Adrenal gland (tissue), 12 donors: ENCODE results near the gene STEAP3. TPM values are rescaled to one million over a fixed set of nuclear protein-coding genes. Genes with fewer than 3 reads are reported as not detected.

Experiments
- DNase-seq, 7 donors: peaks; one replicate each; pipeline ENCODE4 v3.0.0-alpha.2; 2019 to 2020
- H3K27ac ChIP-seq, 5 donors: fragments of 200-600 bp; sonication (generic) in 4 of 5; 1 replicate in 3 of 5; 2 replicates in 2 of 5; pipeline versions ENCODE4 v1.5.1 to v1.8.0; 2016 to 2020; ENCODE audit warnings: mild to moderate bottlenecking in 1 of 5
- H3K27me3 ChIP-seq: fragments of 200-600 bp; 2 replicates; pipeline ENCODE4 v1.8.0; 2021
- H3K36me3 ChIP-seq, 2 donors: fragments of 200-600 bp; replicated peaks in 1 of 2; 1 replicate in 1 of 2; 2 replicates in 1 of 2; pipeline versions ENCODE4 v1.5.1 to v1.8.0; 2018 to 2022
- H3K4me1 ChIP-seq, 2 donors: fragments of 200-600 bp; replicated peaks in 1 of 2; 1 replicate in 1 of 2; 2 replicates in 1 of 2; pipeline versions ENCODE4 v1.5.1 to v1.8.0; 2018 to 2021
- H3K4me3 ChIP-seq, 4 donors: fragments of 200-600 bp; sonication (generic) in 3 of 4; one replicate each; pipeline ENCODE4 v1.5.1; 2016 to 2018
- H3K9me3 ChIP-seq, 3 donors: fragments of 200-600 bp; sonication (generic) in 1 of 3; replicated peaks in 1 of 3; 1 replicate in 2 of 3; 2 replicates in 1 of 3; pipeline versions ENCODE4 v1.5.1 to v1.8.0; 2016 to 2021
- POLR2A ChIP-seq, 2 donors: fragments of 450-650 bp; IDR thresholded peaks; one replicate each; pipeline ENCODE4 v1.6.1; 2017; ENCODE audit warnings: antibody characterized with exemption in 2 of 2, mild to moderate bottlenecking in 2 of 2, moderate library complexity in 1 of 2
- WGBS, 4 donors: extraction: QIAGEN DNeasy Blood & Tissue Kit in 2 of 4; methylation state at CpG; one replicate each; pipeline versions ENCODE4 v1.1.5 to v1.1.7; 2013 to 2017; 5-methylcytosine and 5-hydroxymethylcytosine counted together
- intact Hi-C, 2 donors: fragments of 100-400 bp; cut with DNase I; formaldehyde crosslinking; loops; one replicate each; pipeline versions ENCODE4 v1.14.1 to v1.15.0; 2022 to 2023
- polyA plus RNA-seq, 3 donors: library from polyadenylated mRNA; stranded (reverse); fragments of 200-250 nt in 2 of 3; fragments of 350-450 nt in 1 of 3; fragmentation: Illumina TruSeq in 1 of 3; extraction: RNeasy Lipid Tissue Mini Kit (QIAGEN cat#74804) in 1 of 3; gene quantifications; one replicate each; pipeline ENCODE4 v1.2.3, GENCODE V29; 2013 to 2014
- total RNA-seq, 9 donors: library from RNA; depleted of rRNA in 4 of 9; stranded (reverse); fragments of >200 nt in 4 of 9; fragments of 120-200 nt in 1 of 9; fragmentation: NEBNext Ultra II Directional in 1 of 9; extraction: Animal tissue kit (Norgen Biotek cat#: 25700) in 1 of 9; gene quantifications; one replicate each; pipeline versions ENCODE4 v1.1.0 to v1.2.4, GENCODE V29; 2013 to 2023
- TF ChIP-seq, protein P1 (sequence below), 6 experiments: fragments of 450-650 bp in 4 of 6; fragments of 200-600 bp in 2 of 6; sonication (generic) in 1 of 6; IDR thresholded peaks; 1 replicate in 5 of 6; 2 replicates in 1 of 6; pipeline versions ENCODE4 v1.5.1 to v1.8.0; 2016 to 2021; ENCODE audit warnings: antibody characterized with exemption in 6 of 6, mild to moderate bottlenecking in 2 of 6, moderate library complexity in 1 of 6
- donor health status: healthy with polysubstance abuse.
- donor health status: Bipolar disorder and iron deficiency.
- donor health status: DM: yes; HTN: yes; CAD: no.
- donor health status: DM: no; HTN: no; CAD: no.
- donor health status: DM: no; HTN: no; CAD: no.
- donor health status: DM: yes; HTN: yes; CAD: no.

Gene STEAP3
- total and polyA plus RNA-seq, 12 donors, result 1.3 to 48.2 (median 6.9) TPM

DNA sequence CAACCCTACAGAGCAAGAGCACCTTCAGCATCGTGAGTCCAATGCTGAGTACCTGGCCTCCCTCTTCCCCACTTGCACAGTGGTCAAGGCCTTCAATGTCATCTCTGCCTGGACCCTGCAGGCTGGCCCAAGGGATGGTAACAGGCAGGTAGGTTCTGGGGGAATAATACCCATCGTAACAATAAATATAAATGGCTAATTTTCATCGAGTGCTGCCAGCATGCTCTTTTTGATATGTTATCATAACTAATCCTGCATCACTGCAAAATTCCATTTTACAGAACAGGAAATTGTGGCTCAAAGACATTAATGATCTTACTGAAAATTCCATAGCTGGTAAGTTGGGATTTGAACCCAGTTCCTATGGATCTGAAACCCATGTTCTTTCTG is 22.2 kb downstream of the STEAP3 start:
- 91 to 100% (median 97%) methylated on average over 3 of the region's 3 CpGs for WGBS, 4 donors
- intact Hi-C loops, result no loop called here

GRCh38 chr2:119246884-119247843 is 23.5 kb downstream of the STEAP3 start:
- WGBS, 4 donors, result 88 to 93% (median 91%) methylated on average over 11 to 24 of the region's 24 CpGs
- Histone ChIP-seq H3K27ac (no peak overlapping the region), H3K27me3 (no peaks in the 10 kb centered on the region), H3K36me3 (no peaks in the 10 kb centered on the region), H3K9me3 (no peaks in the 10 kb centered on the region), H3K4me1 (no peaks in the 10 kb centered on the region), H3K4me3 (no peak overlapping the region)
- TF ChIP-seq, protein P1, sequence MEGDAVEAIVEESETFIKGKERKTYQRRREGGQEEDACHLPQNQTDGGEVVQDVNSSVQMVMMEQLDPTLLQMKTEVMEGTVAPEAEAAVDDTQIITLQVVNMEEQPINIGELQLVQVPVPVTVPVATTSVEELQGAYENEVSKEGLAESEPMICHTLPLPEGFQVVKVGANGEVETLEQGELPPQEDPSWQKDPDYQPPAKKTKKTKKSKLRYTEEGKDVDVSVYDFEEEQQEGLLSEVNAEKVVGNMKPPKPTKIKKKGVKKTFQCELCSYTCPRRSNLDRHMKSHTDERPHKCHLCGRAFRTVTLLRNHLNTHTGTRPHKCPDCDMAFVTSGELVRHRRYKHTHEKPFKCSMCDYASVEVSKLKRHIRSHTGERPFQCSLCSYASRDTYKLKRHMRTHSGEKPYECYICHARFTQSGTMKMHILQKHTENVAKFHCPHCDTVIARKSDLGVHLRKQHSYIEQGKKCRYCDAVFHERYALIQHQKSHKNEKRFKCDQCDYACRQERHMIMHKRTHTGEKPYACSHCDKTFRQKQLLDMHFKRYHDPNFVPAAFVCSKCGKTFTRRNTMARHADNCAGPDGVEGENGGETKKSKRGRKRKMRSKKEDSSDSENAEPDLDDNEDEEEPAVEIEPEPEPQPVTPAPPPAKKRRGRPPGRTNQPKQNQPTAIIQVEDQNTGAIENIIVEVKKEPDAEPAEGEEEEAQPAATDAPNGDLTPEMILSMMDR (IDR thresholded peaks at IDR 0.05), result no peak
- no peak for TF ChIP-seq POLR2A (IDR thresholded peaks at IDR 0.05)
- no peak for DNase-seq
- intact Hi-C loops, result no loop called here

More for the DNA sequence above, 22.2 kb downstream of the STEAP3 start:
- no peaks in the 10 kb centered on the region for H3K36me3 ChIP-seq
- no peak for DNase-seq
- no peak overlapping the region for H3K27ac ChIP-seq
- H3K4me1 ChIP-seq, result peaks cover 2 to 4% of the 10 kb centered on the region in 2 donors
- no peaks in the 10 kb centered on the region for H3K27me3 ChIP-seq
- H3K9me3 ChIP-seq, result no peaks in the 10 kb centered on the region
- H3K4me3 ChIP-seq, result no peak overlapping the region
- TF ChIP-seq, protein P1 (IDR thresholded peaks at IDR 0.05), result no peak
- TF ChIP-seq POLR2A (IDR thresholded peaks at IDR 0.05), result no peak

- Histone ChIP-seq H3K27me3 (no peaks in the 10 kb centered on the region), H3K27ac (no peak overlapping the region), H3K4me3 (no peak overlapping the region), H3K4me1 (no peaks in the 10 kb centered on the region), H3K36me3 (no peaks in the 10 kb centered on the region), H3K9me3 (no peaks in the 10 kb centered on the region)
- TF ChIP-seq, protein P1 (IDR thresholded peaks at IDR 0.05), result no peak
- TF ChIP-seq POLR2A (IDR thresholded peaks at IDR 0.05), result no peak
- WGBS, 4 donors, result 96 to 97% (median 96%) methylated on average over 27 to 29 of the region's 29 CpGs
- intact Hi-C loops, result no loop called here
- DNase-seq, result no peak
Measured at GRCh38 chr2:119247844-119248271, 24.2 kb downstream of the STEAP3 start.

DNA sequence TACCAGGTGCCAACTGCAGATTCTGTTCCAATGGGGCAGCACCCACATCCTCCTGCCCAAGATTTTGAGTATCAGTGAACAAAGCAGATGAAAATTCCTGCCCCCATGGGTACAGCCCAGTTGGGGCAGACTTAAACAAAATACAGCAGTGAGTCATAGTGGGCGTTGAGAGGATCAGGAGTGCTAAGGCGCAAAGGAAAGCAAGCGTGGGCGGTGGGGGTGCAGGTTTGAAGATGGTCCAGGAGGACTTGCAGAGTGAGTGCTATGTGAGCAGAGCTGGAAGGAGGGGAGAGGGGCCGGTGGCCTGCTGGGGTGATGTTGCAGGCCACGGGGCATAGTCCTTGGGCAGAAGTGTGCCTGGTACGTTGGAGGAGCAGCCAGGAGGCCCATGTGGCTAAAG is 24.7 kb downstream of the STEAP3 start:
- H3K27ac ChIP-seq, result no peak overlapping the region
- intact Hi-C loops, result no loop called here
- H3K4me1 ChIP-seq, result no peaks in the 10 kb centered on the region
- no peak overlapping the region for H3K4me3 ChIP-seq
- TF ChIP-seq POLR2A (IDR thresholded peaks at IDR 0.05), result no peak
- TF ChIP-seq, protein P1 (IDR thresholded peaks at IDR 0.05), result no peak
- DNase-seq, result no peak
- no peaks in the 10 kb centered on the region for H3K9me3 ChIP-seq
- WGBS, 4 donors, result 88 to 93% (median 90%) methylated on average over 7 of the region's 7 CpGs
- H3K27me3 ChIP-seq, result no peaks in the 10 kb centered on the region
- H3K36me3 ChIP-seq, result no peaks in the 10 kb centered on the region
